ENCODE results near the gene TNFRSF14.

TNFRSF14 gene

GRCh38 chr1:2534315-2534686 is 21.9 kb upstream of the TNFRSF14 start:
- no peak for TF ChIP-seq CTCF (IDR thresholded peaks at IDR 0.05; ENCODE audit: insufficient read depth, low read length, missing control alignments)
- ChIA-PET CTCF (interaction anchor here (1.2 to 6.6 kb wide), 4 partner anchors 9 to 121 kb away, joined by 3 to 47 read pairs (median 16); partner anchors contain the start of genes PANK4 and PEX10), POLR2A (interaction anchor here (1.4 to 1.5 kb wide), 2 partner anchors 10 to 82 kb away, joined by 3 to 6 read pairs; no protein-coding TSS in a partner anchor)
- H3K4me3 ChIP-seq (ENCODE audit: low read depth, low read length): no peak overlapping the region
- DNase-seq (ENCODE audit: low read depth, low spot score): no peak

- no peak for DNase-seq (ENCODE audit: low read depth, low spot score)
- H3K4me3 ChIP-seq (ENCODE audit: low read depth, low read length): no peak overlapping the region
- POLR2A ChIA-PET: interaction anchor here (1.1 to 1.5 kb wide), 3 partner anchors 9 to 82 kb away, joined by 3 to 8 read pairs (median 6); partner anchors contain the start of gene PANK4
- CTCF ChIA-PET: interaction anchor here (1.0 to 6.6 kb wide), 6 partner anchors 9 to 120 kb away, joined by 3 to 47 read pairs (median 10); partner anchors contain the start of gene PANK4
- TF ChIP-seq CTCF (IDR thresholded peaks at IDR 0.05; ENCODE audit: insufficient read depth, low read length, missing control alignments): no peak
Observed at GRCh38 chr1:2534687-2535441, 21.3 kb upstream of the TNFRSF14 start.

- CTCF ChIA-PET: interaction anchor here (1.0 to 6.6 kb wide), 6 partner anchors 8 to 121 kb away, joined by 3 to 47 read pairs (median 10); partner anchors contain the start of gene PANK4
- no peak for TF ChIP-seq CTCF (IDR thresholded peaks at IDR 0.05; ENCODE audit: insufficient read depth, low read length, missing control alignments)
- POLR2A ChIA-PET: interaction anchor here (1.1 to 1.5 kb wide), 3 partner anchors 9 to 83 kb away, joined by 3 to 8 read pairs (median 6); partner anchors contain the start of gene PANK4
- no peak overlapping the region for H3K4me3 ChIP-seq (ENCODE audit: low read depth, low read length)
- DNase-seq (ENCODE audit: low read depth, low spot score): no peak
Observed at GRCh38 chr1:2535455-2535854, 20.7 kb upstream of the TNFRSF14 start.

GRCh38 chr1:2535981-2536380 is 20.2 kb upstream of the TNFRSF14 start:
- CTCF ChIA-PET: interaction anchor here (1.1 to 6.6 kb wide), 4 partner anchors 11 to 121 kb away, joined by 3 to 47 read pairs (median 11); partner anchors contain the start of gene PANK4
- POLR2A ChIA-PET: interaction anchor here (1.5 kb wide), 1 partner anchor 83 kb away, joined by 3 read pairs; no protein-coding TSS in a partner anchor
- no peak for DNase-seq (ENCODE audit: low read depth, low spot score)
- no peak for TF ChIP-seq CTCF (IDR thresholded peaks at IDR 0.05; ENCODE audit: insufficient read depth, low read length, missing control alignments)
- no peak overlapping the region for H3K4me3 ChIP-seq (ENCODE audit: low read depth, low read length)

- ChIA-PET CTCF (no interaction called here), POLR2A (no interaction called here)
- no peak for DNase-seq (ENCODE audit: low read depth, low spot score)
- TF ChIP-seq CTCF (IDR thresholded peaks at IDR 0.05; ENCODE audit: insufficient read depth, low read length, missing control alignments): no peak
- H3K4me3 ChIP-seq (ENCODE audit: low read depth, low read length): no peak overlapping the region
Observed at GRCh38 chr1:2537784-2538115, 18.4 kb upstream of the TNFRSF14 start.

GRCh38 chr1:2538376-2538775 is 17.8 kb upstream of the TNFRSF14 start:
- POLR2A ChIA-PET: no interaction called here
- no peak overlapping the region for H3K4me3 ChIP-seq (ENCODE audit: low read depth, low read length)
- DNase-seq (ENCODE audit: low read depth, low spot score): no peak
- TF ChIP-seq CTCF (IDR thresholded peaks at IDR 0.05; ENCODE audit: insufficient read depth, low read length, missing control alignments): no peak
- CTCF ChIA-PET: no interaction called here

All from AG04449 (cell line).